NCI-H2029 treated with DMSO at 0.1 percent for 48 hours (cell line): ENCODE data around the gene HK3.

Experiments
- DNase-seq: peaks from one replicate; lab custom pipeline; 2025; lab: John Stamatoyannopoulos, UW

Gene HK3

GRCh38 chr5:176902102-176902814 is 3.1 kb upstream of the HK3 start:
- no peak for DNase-seq

- no peak for DNase-seq
Observed at GRCh38 chr5:176901260-176902101, 2.3 kb upstream of the HK3 start.

DNA sequence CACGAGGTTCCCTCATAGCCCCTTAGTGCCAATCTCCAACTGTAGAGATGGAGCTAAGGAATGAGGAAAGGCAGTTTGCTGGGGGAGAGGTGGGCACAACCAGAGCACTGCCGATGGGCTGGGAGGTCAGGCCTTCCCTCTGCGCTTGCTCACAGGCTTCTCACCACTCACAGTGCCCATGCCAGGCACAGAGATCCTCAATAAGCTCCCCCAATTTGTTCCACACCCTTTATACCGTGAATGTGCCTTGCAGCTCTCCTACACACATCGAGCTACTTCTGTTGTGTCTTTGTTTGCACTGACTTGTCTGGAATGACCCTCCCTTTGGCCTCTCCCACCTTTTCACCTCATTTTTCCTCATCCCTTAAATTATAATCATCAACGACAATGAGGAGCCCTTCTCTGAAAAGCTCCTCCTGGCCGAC is 1.6 kb upstream of the HK3 start:
- DNase-seq = no peak

GRCh38 chr5:176899946-176900779 is 1.0 kb upstream of the HK3 start:
- no peak for DNase-seq

GRCh38 chr5:176897263-176897662 is 1.9 kb downstream of the HK3 start:
- no peak for DNase-seq

DNA sequence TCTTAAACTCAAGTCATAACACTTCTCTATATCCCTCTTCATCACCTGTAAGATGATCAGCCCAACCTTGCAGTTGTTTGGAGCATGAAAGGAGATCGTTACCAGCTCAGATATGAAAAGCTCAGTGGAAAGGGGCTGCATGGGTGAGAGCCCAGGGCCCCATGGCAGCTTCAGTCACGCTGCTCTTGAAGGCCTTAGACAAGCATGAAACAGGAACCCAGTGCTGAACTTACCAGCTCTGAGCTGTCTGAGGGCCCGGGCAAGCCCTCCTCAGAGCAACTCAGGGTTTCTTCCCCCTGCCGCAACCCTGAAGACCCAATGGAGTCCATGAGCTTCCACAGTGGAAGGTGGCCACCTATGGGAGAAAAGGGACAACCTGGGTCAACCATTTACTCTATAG is 3.3 kb downstream of the HK3 start:
- no peak for DNase-seq

DNA sequence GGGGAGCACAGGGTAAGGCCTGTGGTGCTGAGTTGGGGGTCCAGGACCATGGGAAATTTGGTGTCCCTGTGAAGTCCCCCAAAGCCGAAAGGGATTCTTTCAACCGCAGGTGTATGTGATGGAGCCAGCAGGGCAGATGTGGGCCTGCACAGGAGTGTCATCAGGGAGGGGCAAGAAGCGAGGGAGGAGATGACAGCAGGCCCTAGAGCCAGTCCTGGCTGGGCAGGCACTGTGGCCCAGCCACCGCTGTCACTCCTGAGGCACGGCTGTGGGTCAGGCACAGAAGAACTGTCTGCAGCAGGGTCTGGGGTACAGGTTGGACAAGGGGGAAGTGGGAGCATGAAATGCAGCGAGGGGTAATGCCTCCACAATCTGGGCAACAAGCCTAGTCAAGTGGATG is 4.8 kb downstream of the HK3 start:
- DNase-seq = no peak

GRCh38 chr5:176892663-176893062 is 6.5 kb downstream of the HK3 start:
- DNase-seq = no peak

GRCh38 chr5:176891331-176891958 is 7.7 kb downstream of the HK3 start:
- DNase-seq = no peak

DNA sequence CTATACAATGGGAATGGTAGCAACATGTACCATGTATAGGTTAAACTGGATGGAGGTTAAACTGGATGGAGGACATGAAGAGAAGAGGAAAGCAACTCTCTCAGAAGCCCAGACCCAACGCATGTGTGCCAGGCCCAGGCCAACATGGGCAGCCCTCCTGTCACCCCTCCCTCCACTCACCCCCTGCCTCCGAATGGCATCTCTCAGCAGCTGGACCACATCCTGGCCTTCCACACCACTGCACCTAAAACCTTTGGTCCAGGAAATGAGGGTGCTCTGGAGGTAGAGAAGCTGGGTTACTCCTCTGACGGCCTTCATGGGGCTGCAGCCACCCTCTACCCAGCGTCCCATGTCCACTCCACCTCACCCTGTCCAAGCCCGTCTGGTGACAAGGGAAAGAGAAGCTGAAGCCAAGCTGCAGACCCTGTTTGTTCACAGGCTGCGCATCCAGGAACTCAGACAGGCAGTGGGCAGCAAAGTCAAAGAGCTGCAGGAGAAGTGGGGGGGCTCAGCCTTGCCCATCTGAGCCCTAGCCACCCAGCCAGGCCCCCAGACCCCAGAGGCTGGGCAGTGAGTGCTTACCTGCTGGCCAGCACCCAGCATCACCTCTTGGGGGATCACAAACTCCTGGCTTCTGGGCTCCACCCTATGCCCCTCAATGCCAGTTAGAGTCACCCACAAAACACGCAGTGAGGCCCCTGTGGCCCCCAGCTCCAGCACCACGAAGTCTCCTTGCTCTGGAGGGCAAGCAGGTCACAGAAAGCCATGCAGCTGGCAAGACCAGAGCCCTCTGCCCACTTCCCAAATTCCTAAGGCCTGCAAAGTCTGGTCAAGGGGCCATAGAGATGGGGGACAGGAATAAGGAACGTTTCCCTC is 8.5 kb downstream of the HK3 start:
- DNase-seq = no peak

- DNase-seq = no peak
Observed at GRCh38 chr5:176889321-176890280, 9.5 kb downstream of the HK3 start.

GRCh38 chr5:176888865-176889165 is 10.3 kb downstream of the HK3 start:
- DNase-seq = no peak

- DNase-seq = no peak
Observed at GRCh38 chr5:176888016-176888864, 10.9 kb downstream of the HK3 start.

GRCh38 chr5:176887252-176887849 is 11.8 kb downstream of the HK3 start:
- DNase-seq = no peak

DNA sequence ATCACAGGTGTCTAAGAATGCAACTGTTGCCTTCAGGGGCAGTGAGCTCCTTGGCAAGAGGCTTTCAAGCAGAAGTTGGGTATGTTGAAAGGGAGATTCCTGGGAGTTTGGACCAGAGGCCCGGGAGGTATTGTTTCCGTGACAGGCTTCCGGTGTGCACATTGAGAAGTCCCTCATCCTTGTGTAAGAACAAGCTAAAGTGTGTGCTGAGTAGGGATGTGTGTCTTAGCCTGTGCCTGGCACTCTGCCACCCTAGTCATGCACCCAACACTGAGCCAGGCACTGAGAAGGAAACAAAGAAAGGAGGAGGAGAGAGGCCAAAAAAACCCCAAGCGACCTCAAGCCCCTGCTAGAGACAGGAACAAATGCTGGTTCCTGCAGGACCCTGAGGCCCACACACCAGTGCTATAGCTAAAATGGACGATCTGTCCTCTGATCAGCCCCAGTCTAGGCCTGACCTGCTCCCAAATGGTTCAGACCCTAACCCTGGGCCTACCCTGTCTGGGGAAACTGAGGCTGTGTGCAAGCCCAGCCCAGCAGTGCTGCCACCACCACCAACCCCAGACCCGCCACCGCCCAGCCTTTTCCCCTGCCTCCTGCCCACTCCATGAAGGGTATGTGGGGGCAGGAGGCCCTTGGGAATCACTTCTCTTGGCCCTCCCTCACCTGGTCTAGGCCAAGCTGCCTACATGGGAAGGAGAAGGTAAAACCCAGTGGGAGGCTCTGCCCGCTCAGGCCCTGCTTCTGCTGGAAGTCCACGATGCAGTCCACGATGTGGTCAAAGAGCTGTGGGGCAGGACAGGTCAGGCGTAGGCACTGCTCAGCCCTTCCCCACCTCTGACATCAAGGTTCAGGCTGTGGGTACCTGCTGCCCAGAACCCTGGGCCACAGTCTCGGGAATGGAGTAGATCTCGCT is 12.6 kb downstream of the HK3 start:
- no peak for DNase-seq

DNA sequence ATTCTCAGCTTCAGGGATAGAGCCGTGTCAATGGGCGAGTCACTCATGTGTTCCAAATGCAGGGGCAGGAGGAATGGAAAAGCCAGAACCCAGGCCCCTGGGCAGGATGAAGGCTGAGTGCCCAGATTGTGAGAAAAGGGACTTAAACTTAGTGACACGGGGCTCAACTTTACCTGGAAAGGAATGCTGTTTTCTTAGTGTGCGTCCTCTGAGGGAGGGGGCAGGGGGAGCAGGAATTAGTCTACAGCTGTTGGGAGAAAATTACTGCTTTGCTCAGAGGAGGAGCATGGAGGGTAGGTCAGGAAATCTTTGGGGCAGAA is 14.6 kb downstream of the HK3 start:
- DNase-seq = no peak

DNA sequence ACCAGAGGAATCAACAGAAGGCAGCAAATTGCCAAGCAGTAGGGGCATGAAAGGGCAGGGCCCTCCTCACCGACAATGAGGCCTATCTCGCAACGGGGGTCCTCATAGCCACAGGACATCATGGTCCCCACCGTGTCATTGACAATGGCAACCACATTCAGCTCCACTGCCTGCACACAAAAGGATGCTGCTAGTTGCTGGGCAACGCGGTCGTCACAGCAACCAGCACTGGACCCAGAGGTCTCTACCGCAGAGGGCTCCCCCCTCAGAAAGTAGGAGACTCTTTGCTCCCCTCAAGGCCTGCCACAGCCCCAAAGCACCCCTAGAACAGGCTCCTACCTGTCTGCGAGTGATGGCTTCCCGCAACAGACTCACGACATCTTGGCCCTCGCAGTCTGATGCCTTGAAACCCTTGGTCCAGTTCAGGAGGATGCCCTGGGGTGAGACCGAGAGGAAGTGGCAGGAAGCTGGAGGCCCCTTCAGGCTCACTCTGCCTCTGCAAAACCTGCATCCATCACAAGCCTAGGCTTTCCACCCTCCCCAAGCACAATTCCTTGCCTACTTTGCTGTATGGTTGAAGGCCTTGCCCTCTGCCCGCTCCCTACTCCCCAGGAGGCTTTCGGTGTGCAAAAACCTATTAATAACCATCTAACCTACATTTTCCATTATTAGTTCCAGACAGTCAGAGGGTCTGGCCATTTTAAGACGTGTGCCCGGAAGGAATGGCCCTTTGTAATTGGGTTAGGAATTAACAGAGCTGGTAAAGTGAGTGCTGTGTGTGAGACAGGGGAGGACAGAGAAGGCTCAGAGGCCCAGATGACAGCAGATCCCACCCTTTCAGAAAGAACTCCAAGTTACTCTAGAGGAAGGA is 15.2 kb downstream of the HK3 start:
- DNase-seq = no peak
